GM20000 (cell line): ENCODE data around the gene LRRC7.
A peak's percentile ranks its signal among the peaks of the same experiment; 100 is the strongest.
"Not testable (repeated sequence)": the region's sequence is repeated elsewhere in the genome, so short reads cannot be mapped to it uniquely, and the experiment has no call there.

Source experiments
- DNase-seq: peaks from one replicate; pipeline ENCODE4 v3.0.0; 2012; ENCODE audit warnings: low spot score
- TF ChIP-seq, protein P1 (sequence below): IDR thresholded peaks from 2 replicates; pipeline ENCODE4 v1.5.1; 2012; ENCODE audit warnings: mild to moderate bottlenecking, control low read depth; ENCODE audit errors: extremely low read depth, missing control alignments

Gene LRRC7

DNA sequence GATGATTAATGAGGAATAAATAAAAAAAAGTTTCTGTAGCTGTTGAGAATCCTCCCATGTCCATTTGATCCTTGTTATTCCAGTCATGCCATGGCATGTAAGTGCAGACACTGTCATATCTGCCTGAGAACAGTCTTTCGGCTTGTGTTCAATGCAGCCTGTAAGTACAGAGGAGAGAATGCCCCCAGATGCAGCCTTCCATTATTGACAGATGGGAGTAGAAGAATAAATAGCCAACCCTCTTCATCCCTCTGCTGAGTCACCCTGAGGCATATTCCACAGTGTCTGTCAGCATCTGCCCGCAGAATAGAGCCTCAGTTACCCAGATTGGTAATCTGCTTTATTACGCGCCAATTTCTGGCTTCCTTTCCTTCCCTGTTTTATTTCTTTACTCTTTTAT is 139.4 kb downstream of the LRRC7 start:
- no peak for DNase-seq

DNA sequence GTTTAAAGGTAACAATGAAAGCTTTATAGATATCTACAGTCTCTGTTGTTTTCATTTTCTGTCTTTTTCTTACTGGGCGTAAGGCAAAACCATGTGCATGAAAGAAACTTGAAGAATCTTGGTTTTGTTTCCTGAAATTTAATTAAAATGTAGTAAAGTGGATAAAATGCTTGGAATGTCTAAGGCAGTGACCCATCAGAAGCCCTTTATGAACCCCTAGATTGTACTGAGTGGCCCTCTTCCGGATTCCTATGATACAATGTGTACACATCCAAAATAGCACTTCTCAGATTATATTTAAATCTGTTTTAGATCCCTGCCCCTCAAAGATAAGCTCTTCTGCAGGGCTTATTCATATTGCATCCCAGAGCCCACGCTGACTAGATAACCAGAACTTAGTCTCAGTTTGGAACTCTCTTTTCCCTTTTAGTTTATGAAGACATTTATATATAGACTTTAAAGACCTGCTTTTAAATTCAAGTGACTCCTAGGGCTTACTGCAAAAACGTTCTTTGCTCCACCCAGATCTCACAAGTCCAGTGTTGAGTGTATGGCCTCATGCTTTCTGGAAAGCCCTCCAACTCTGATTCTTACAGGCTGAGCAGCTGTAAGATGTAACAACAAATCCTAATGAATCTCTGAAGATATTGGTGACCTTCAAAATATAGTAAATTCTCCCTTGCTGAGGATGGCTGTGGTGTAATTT is 142.9 kb downstream of the LRRC7 start:
- DNase-seq = no peak
- TF ChIP-seq, protein P1, sequence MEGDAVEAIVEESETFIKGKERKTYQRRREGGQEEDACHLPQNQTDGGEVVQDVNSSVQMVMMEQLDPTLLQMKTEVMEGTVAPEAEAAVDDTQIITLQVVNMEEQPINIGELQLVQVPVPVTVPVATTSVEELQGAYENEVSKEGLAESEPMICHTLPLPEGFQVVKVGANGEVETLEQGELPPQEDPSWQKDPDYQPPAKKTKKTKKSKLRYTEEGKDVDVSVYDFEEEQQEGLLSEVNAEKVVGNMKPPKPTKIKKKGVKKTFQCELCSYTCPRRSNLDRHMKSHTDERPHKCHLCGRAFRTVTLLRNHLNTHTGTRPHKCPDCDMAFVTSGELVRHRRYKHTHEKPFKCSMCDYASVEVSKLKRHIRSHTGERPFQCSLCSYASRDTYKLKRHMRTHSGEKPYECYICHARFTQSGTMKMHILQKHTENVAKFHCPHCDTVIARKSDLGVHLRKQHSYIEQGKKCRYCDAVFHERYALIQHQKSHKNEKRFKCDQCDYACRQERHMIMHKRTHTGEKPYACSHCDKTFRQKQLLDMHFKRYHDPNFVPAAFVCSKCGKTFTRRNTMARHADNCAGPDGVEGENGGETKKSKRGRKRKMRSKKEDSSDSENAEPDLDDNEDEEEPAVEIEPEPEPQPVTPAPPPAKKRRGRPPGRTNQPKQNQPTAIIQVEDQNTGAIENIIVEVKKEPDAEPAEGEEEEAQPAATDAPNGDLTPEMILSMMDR = no peak

More for the DNA sequence above, 139.4 kb downstream of the LRRC7 start:
- TF ChIP-seq, protein P1 = no peak

DNA sequence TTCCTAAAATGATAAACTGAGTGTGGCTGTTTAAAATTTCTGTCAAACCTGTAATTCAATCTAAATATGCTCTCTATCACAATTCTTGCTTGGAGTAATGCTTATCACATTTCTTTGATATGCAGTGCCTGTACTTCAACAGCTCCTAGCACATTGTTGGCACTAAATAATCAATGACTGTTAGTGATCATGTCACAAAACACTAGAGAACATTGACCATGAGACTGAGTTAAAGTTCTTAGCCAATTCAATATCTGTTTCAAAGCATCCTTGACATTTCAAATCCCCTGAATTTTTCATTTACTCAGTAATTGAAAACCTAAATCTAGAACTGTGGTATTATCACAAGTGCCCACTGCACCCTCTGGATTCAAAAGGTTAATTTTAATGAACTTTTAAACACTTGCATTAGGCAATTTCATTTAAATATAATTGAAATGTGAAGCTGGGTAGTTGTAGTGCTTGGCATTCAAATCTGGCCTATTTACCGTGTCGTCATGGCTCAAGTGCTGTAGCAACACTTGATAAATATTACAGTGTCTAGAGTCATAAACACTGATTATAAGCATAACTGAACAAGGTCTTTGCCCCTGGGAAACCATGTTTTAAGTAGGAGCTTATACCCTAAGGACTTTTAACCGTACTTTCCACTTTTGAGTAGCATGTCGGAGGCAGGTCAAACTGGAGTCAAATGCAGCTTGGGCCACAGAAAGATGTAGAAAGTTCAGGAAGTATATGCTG is 143.6 kb downstream of the LRRC7 start:
- DNase-seq = no peak
- TF ChIP-seq, protein P1 = no peak

DNA sequence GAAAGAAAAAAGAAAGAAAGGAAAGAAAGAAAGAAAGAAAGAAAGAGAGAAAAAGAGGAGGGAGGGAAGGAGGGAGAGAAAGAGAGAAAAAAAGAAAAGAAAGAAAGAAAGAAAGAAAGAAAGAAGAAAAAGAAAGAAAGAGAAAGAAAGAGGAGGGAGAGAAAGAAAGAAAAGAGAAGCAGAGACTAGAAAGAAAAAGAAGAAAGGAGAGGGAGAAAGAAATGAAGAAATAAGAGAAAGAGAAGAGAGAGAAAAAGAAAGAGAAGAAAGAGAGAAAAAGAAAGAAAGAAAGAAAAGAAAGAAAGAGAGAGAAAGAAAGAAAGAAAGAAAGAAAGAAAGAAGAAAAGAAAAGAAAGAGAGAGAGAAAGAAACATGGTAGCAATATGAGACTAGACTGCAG is 150.1 kb downstream of the LRRC7 start:
- DNase-seq = not testable (repeated sequence)

DNA sequence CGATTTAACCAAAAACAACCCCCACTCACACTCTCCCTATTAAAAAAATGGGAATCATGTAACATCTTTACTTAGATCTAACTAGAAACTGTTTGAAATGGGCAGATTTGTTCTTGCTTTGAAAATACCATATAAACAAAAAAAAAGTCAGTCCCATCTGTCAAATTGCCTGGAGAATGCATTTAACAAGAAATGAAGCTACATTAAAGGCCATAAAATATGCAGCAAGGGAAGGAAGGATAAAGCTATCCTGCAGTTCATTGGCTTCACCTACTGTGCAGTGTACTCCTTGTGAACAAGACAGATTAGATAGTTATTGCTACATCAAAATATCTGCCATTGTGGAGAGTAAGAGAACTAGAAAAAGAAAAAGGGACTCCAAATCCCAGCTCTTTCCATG is 160.5 kb downstream of the LRRC7 start:
- no peak for DNase-seq
- TF ChIP-seq, protein P1 = no peak

DNA sequence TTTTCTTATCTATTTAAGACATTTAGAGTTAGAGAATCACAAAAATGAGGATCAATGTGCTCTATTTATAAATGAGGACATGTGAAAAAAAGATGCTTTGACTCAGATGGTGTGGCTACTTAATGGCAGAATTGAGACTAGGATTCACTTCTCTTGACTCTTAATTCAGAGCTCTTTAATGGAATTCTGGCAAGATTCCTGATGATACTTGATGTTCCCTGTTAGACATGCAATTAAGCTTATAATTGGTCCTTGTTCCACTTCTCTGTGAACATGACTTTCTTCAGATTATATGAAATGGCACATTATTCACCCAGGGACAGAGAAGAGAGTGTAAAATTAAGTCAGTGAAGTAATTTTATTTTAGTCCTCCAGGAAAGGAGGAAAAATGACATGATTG is 165.3 kb downstream of the LRRC7 start:
- DNase-seq = no peak
- TF ChIP-seq, protein P1 = no peak

DNA sequence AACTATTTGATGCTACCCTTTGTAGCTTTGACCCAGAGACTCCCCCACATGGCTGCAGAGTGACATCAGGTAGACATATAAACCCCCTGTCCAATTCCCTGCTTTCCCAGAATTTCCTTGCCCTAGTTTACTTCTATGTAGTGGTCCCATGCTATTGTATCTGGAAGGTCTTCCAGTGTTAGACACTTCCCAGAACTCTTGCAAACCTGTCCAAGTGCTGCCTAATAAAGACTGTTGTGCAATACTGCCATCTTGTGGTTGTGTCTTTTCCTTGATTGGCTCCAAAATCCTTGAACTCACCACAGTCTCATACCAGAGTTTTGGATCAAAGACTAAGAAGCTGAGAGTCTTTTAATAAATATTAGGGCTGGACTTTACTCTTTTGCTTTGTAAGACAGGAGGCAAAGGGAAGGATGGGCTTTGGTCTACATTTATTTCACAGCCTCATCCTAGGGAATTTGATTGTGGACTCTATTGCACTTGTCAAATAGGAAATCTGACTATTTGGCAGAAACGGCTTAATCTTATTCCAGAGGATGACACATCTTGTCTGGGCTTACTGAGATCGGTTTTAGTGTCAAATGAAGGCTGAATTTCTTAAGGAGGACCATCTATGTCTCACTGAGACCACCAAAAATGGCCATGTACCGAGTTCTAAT is 169.9 kb downstream of the LRRC7 start:
- TF ChIP-seq, protein P1 = peak; percentile 44
- DNase-seq = peak; percentile 17
